DND-41 (cell line): ENCODE measurements around the gene MTG1.

Source experiments
- CTCF ChIP-seq: IDR thresholded peaks from 2 replicates; pipeline ENCODE4 v1.5.1; 2012; ENCODE audit warnings: borderline replicate concordance, low read length, moderate library complexity, mild to moderate bottlenecking; ENCODE audit not compliant: poor library complexity, severe bottlenecking; ENCODE audit errors: extremely low read depth
- EZH2 ChIP-seq: IDR thresholded peaks from 3 replicates; pipeline ENCODE4 v1.6.1; 2012; ENCODE audit warnings: borderline replicate concordance, low read depth, mild to moderate bottlenecking, moderate library complexity, low read length, inconsistent platforms; ENCODE audit not compliant: severe bottlenecking

- TF ChIP-seq CTCF (no peak), EZH2 (no peak)
Observed at GRCh38 chr10:133422807-133423771, 29.1 kb downstream of the MTG1 start.
